DMS153 treated with DMSO at 0.1 percent for 48 hours (cell line): ENCODE data around the gene RAP1A.
"Not testable (repeated sequence)": the region's sequence is repeated elsewhere in the genome, so short reads cannot be mapped to it uniquely, and the experiment has no call there.

Experiments
- DNase-seq: peaks from one replicate; lab custom pipeline; 2025; ENCODE audit not compliant: unreplicated experiment; lab: John Stamatoyannopoulos, UW

Gene RAP1A

GRCh38 chr1:111597426-111597825 lies 22.2 kb upstream of the RAP1A start:
- DNase-seq: no peak

GRCh38 chr1:111598544-111598943 lies 21.0 kb upstream of the RAP1A start:
- DNase-seq: no peak

- no peak for DNase-seq
Observed at GRCh38 chr1:111599781-111600693, 19.6 kb upstream of the RAP1A start.

- DNase-seq: no peak
Observed at GRCh38 chr1:111600886-111601386, 18.7 kb upstream of the RAP1A start.

GRCh38 chr1:111602302-111602701 lies 17.3 kb upstream of the RAP1A start:
- DNase-seq: no peak

GRCh38 chr1:111602974-111603373 lies 16.6 kb upstream of the RAP1A start:
- no peak for DNase-seq

- no peak for DNase-seq
Observed at GRCh38 chr1:111603979-111604378, 15.6 kb upstream of the RAP1A start.

GRCh38 chr1:111604931-111605330 lies 14.7 kb upstream of the RAP1A start:
- no peak for DNase-seq

GRCh38 chr1:111605576-111605975 lies 14.0 kb upstream of the RAP1A start:
- DNase-seq: no peak

GRCh38 chr1:111606457-111607215 lies 13.0 kb upstream of the RAP1A start:
- not testable (repeated sequence) for DNase-seq

- not testable (repeated sequence) for DNase-seq
Observed at GRCh38 chr1:111608528-111608927, 11.1 kb upstream of the RAP1A start.

GRCh38 chr1:111611986-111612385 lies 7.6 kb upstream of the RAP1A start:
- no peak for DNase-seq

- DNase-seq: no peak
Observed at GRCh38 chr1:111615870-111616715, 3.5 kb upstream of the RAP1A start.

- no peak for DNase-seq
Observed at GRCh38 chr1:111618081-111618480, 1.5 kb upstream of the RAP1A start.

GRCh38 chr1:111618961-111619634 lies 491 bp upstream of the RAP1A start:
- no peak for DNase-seq

- DNase-seq: no peak
Observed at GRCh38 chr1:111620441-111620971, 917 bp downstream of the RAP1A start.

- DNase-seq: no peak
Observed at GRCh38 chr1:111621050-111621449, 1.5 kb downstream of the RAP1A start.

- DNase-seq: no peak
Observed at GRCh38 chr1:111622166-111622565, 2.6 kb downstream of the RAP1A start.

GRCh38 chr1:111624382-111624781 lies 4.8 kb downstream of the RAP1A start:
- DNase-seq: no peak

GRCh38 chr1:111625276-111625675 lies 5.7 kb downstream of the RAP1A start:
- DNase-seq: no peak
